Left lobe of liver (tissue), 1 donor: ENCODE measurements around the gene IL22. TPM values are rescaled to one million over a fixed set of nuclear protein-coding genes. Genes with fewer than 3 reads are reported as not detected.

Source experiments
- total RNA-seq: library from RNA; stranded (reverse); gene quantifications from one replicate; pipeline ENCODE4 v1.2.1, GENCODE V29; 2021
- donor health status: DM: no; HTN: yes; CAD: no.

The IL22 gene
- total RNA-seq, 1 donor from 2014 or later: not detected

Other genes with a start within 250 kb of the IL22 start
- 0.63 TPM for gene IFNG, start 93.9 kb downstream of the IL22 start, total RNA-seq
- gene IL26, start 27.8 kb downstream of the IL22 start, total RNA-seq: not detected
- gene MDM1, start 78.8 kb upstream of the IL22 start, total RNA-seq: 4.6 TPM